ENCODE results near the gene TMEM25. TPM values are rescaled to one million over a fixed set of nuclear protein-coding genes. Genes with fewer than 3 reads are reported as not detected.
A peak's percentile ranks its signal among the peaks of the same experiment; 100 is the strongest.
"Not testable (repeated sequence)": the region's sequence is repeated elsewhere in the genome, so short reads cannot be mapped to it uniquely, and the experiment has no call there.

The TMEM25 gene
- total RNA-seq (ENCODE audit: insufficient read depth, low replicate concordance) = 19.3 TPM

- peak; percentile 63 for DNase-seq (ENCODE audit: low spot score)
Observed at GRCh38 chr11:118530683-118531596, at the start of gene TMEM25. TSS of gene TMEM25 (plus strand) at chr11:118531192. CDS start at chr11:118531802, 610 bp downstream.

DNA sequence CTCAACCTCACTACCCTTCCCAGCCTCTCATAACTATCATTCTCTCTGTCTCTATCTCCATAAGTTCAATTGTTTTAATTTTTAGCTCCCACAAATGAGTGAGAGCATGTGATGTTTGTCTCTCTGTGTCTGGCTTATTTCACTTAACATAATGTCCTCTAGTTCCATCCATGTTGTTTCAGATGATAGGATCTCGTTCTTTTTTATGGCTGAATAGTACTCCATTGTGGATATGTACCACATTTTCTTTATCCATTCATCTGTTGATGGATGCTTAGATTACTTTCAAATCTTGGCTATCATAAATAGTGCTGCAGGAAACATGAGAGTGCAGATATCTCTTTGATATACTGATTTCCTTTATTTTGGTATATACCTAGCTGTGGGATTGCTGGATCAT is 49.8 kb upstream of the TMEM25 start:
- DNase-seq (ENCODE audit: low spot score) = not testable (repeated sequence)

- no peak for DNase-seq (ENCODE audit: low spot score)
Observed at GRCh38 chr11:118484405-118484804, 46.6 kb upstream of the TMEM25 start.

DNA sequence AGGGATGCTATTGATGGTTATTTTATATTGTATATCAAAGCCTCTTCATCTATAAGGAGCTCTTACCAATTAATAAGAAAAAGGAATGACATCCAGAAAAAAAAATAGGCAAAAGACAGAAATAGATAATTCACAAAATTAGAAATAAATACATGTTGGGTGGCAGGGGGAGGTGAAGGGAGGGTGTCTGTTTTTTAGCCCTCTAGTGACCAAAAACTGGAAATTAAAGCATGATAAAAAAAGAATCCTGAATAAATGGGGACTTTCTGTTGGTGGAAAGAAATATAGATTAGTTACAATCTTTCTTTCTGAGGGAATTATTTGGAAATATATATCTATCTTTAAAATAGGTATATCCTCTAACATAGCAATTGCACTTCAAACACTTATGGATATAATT is 45.7 kb upstream of the TMEM25 start:
- no peak for DNase-seq (ENCODE audit: low spot score)

DNA sequence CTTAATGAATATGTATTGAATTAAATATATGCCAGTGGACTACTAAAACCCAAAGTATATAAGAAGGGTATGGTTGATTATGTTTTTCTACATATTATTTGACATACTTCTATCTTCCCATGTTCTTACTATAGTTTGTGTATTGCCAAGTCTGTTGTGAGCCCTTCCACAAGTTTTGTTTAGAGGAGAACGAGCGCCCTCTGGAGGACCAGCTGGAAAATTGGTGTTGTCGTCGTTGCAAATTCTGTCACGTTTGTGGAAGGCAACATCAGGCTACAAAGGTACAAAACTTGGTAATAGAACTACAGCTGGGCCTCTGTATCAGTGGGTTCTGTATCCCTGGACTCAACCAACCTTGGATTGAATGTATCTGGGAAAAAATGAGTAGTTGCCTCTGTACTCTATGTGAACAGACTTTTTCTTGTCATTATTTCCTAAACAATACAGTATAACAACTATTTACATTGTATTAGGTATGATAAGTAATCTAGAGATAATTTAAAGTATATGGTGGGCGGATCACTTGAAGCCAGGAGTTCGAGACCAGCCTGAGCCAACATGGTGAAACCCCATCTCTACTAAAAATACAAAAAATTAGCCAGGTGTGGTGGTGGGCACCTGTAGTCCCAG is 42.4 kb upstream of the TMEM25 start:
- peak; percentile 76 for DNase-seq (ENCODE audit: low spot score)

- DNase-seq (ENCODE audit: low spot score) = no peak
Observed at GRCh38 chr11:118491041-118491440, 40.0 kb upstream of the TMEM25 start.

GRCh38 chr11:118497831-118498230 is 33.2 kb upstream of the TMEM25 start:
- DNase-seq (ENCODE audit: low spot score) = no peak

- DNase-seq (ENCODE audit: low spot score) = no peak
Observed at GRCh38 chr11:118503216-118503615, 27.8 kb upstream of the TMEM25 start.

DNA sequence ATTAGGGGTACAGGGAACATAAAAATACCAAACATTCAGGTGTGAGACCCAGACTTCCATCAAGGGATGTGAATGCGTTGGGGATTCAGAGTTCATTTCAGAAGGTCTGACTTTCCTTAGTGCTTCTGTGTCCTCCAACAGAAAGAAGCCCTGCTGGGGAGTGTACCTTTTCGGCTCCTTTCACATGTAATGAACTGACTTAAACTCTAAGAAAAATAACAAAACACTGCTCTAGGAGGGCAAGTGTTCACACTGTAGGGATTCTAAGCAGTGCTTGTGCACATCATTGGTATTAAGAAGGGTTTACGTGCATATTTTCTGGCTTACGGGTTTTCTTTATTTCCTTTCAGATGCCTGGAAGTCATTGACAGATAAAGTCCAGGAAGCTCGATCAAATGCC is 19.4 kb upstream of the TMEM25 start:
- no peak for DNase-seq (ENCODE audit: low spot score)

DNA sequence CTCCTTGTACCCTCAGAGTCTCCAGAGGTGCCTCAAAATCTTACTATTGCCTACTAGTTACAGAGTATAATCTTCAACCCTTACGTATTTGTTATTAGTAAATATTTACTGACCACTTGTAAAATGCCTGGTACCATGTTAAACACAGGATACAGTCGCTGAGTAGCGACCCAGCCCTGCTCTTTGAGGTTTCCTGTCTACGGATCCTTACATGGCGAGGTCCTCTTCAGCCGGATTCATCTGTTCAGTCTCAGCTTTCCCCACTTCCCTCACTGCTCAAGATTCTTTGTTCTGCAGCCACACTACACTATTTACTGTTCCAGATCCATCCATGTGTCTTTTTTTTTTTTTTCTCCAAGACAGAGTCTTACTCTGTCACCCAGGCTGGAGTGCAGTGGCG is 16.9 kb upstream of the TMEM25 start:
- no peak for DNase-seq (ENCODE audit: low spot score)

DNA sequence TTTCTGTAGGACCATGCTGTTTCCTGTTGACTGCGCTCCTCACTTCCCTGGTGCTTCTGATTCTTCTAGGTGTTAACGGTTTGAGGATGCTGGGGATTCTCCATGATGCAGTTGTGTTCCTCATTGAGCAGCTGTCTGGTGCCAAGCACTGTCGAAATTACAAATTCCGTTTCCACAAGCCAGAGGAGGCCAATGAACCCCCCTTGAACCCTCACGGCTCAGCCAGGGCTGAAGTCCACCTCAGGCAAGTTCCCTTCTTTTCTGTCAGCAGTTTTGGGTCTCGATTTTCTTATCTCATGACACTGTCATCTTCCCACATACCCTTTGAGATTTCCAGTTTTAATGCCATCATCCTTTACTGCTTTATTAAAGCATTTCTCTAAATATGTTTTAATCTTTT is 11.4 kb upstream of the TMEM25 start:
- DNase-seq (ENCODE audit: low spot score) = no peak

DNA sequence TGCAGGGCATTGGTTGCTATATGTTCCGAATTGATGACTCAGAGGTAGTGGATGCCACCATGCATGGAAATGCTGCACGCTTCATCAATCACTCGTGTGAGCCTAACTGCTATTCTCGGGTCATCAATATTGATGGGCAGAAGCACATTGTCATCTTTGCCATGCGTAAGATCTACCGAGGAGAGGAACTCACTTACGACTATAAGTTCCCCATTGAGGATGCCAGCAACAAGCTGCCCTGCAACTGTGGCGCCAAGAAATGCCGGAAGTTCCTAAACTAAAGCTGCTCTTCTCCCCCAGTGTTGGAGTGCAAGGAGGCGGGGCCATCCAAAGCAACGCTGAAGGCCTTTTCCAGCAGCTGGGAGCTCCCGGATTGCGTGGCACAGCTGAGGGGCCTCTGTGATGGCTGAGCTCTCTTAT is 9.1 kb upstream of the TMEM25 start:
- DNase-seq (ENCODE audit: low spot score) = no peak

- no peak for DNase-seq (ENCODE audit: low spot score)
Observed at GRCh38 chr11:118522571-118523072, 8.4 kb upstream of the TMEM25 start.

DNA sequence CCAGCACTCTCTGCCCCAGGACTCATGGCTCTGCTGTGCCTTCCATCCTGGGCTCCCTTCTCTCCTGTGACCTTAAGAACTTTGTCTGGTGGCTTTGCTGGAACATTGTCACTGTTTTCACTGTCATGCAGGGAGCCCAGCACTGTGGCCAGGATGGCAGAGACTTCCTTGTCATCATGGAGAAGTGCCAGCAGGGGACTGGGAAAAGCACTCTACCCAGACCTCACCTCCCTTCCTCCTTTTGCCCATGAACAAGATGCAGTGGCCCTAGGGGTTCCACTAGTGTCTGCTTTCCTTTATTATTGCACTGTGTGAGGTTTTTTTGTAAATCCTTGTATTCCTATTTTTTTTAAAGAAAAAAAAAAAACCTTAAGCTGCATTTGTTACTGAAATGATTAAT is 6.6 kb upstream of the TMEM25 start:
- DNase-seq (ENCODE audit: low spot score) = no peak

- DNase-seq (ENCODE audit: low spot score) = no peak
Observed at GRCh38 chr11:118524757-118525470, 6.1 kb upstream of the TMEM25 start.

DNA sequence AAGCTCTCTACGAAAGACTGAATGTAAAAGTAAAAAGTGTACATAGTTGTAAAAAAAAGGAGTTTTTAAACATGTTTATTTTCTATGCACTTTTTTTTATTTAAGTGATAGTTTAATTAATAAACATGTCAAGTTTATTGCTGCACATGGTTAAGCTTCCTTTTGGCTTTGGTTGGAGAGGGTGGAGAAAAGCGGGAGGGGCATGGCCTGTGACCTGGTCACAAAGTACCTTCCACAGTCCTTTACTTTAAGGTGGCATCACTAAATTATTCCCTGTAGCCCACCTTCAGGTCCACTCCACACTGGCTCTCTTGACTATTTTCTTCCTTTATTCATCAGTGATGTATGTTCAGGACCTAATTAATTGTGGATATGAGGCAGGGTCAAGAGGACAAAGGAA is 4.3 kb upstream of the TMEM25 start:
- DNase-seq (ENCODE audit: low spot score) = no peak

DNA sequence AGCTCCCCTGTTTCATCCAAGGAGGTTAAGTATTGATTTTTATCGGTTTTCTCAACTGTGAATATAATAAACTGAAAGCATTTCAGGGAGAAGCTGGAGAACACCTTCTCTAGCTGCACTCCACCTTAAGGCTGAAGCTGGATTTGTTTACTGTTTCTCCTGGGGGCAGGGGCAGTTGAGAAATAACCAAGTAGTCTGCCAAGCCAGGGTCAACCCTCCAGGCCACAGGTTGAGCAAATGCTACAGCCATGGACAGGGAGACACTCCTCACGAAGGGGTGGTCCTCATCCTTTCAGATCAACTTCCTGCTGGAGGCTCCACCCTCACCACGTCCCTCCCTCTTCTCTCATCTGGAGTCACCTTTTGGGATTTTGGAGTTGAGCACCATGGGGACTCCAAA is 3.9 kb upstream of the TMEM25 start, which contains the start of gene TTC36:
Gene TTC36, plus strand, starts transcription at position 366 of the 400 bp plus-strand sequence. Its CDS starts 21 bp downstream, at position 387.
- no peak for DNase-seq (ENCODE audit: low spot score)

DNA sequence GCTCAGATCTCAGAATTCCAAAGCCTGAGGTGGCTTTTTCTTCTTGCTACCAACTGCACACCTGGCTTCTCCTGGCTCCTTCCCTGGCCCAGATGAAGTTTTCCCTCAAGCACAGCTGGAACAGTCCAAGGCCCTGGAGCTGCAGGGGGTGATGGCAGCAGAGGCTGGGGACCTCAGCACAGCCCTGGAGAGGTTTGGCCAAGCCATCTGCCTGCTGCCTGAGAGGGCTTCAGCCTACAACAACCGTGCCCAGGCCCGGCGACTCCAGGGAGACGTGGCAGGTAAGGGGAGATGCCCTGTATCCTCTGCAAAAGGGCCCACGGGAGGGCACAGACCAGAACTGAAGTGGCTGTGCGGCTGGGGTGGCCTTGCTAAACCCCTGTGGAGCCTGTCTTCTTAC is 2.5 kb upstream of the TMEM25 start:
- no peak for DNase-seq (ENCODE audit: low spot score)

DNA sequence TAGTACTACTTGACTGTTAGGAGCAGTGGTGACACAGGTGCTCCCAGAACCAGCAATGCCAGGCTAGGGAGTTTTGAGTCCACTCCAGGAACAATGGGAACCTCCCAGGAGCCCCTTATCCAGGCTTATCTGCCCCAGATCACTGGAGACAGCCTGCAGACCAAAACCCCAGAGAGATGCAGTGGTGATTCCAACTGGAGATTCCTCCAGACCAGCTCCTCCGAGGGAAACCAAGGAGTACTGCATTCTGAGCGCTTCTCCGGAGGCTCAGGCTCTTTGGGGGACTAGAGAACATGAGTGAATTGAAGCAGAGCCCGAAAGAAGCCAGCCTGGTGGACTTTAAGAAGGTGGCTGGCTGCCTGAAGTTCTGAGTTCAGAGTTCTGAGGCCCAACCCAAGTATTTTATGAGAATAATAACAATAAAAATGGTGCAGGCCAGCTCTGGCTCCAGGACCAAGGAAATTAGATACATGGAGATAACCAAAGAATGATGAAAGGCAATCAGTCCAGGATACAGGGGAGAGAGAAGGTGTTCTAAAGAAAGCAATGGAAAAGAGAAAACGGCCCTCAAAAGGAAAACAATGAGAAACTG is 1.3 kb upstream of the TMEM25 start:
- no peak for DNase-seq (ENCODE audit: low spot score)

DNA sequence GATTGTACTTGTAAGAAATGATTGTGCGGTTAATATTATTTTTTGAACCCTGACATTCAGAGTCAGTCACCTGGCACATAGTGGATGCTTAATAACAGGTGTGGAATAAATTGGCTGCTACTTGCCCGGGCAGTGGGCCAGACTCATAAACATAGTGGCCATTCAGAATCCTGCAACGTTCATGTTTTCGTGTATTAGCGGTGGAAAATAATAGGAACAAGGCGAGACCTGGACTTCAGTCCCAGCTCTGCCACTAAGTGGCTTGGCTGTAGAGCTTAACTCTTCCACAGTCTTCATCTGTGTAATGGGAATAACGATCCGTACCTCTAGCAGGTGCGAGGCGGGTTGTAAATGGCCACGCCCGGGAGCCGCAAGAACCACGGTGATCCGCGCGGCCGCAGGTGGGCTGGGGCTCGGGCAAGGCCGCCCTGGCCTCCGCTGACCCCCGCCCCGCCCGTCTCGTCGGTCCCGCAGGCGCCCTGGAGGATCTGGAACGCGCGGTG is 761 bp upstream of the TMEM25 start:
- no peak for DNase-seq (ENCODE audit: low spot score)

- DNase-seq (ENCODE audit: low spot score) = no peak
Observed at GRCh38 chr11:118531597-118532084, 649 bp downstream of the TMEM25 start.

Measured in umbilical cord (tissue), 2 donors.